ENCODE data around the gene CACNA1D. TPM values are rescaled to one million over a fixed set of nuclear protein-coding genes. Genes with fewer than 3 reads are reported as not detected.
A peak's percentile ranks its signal among the peaks of the same experiment; 100 is the strongest.

Gene CACNA1D
- total RNA-seq, 1 donor from 2014 or later, result 47.2 TPM

- Histone ChIP-seq H3K4me1 (no peaks in the 10 kb centered on the region), H3K4me3 (no peak overlapping the region), H3K36me3 (peaks cover 21% of the 10 kb centered on the region), H3K27ac (no peak overlapping the region), H3K27me3 (no peaks in the 10 kb centered on the region), H3K9me3 (no peaks in the 10 kb centered on the region)
- no peak for TF ChIP-seq CTCF (IDR thresholded peaks at IDR 0.05)
- intact Hi-C loops (cut with DNase I), result no loop called here
- DNase-seq (peak; percentile 43), ATAC-seq (no peak)
These were observed 324.9 kb downstream of the CACNA1D start for GRCh38 chr3:53819163-53819868.

GRCh38 chr3:53820084-53820483 lies 325.7 kb downstream of the CACNA1D start:
- no peaks in the 10 kb centered on the region for H3K4me1 ChIP-seq
- no peak overlapping the region for H3K4me3 ChIP-seq
- peaks cover 21% of the 10 kb centered on the region for H3K36me3 ChIP-seq
- no peak for TF ChIP-seq CTCF (IDR thresholded peaks at IDR 0.05)
- no peaks in the 10 kb centered on the region for H3K27me3 ChIP-seq
- H3K27ac ChIP-seq, result no peak overlapping the region
- ATAC-seq (no peak), DNase-seq (no peak)
- H3K9me3 ChIP-seq, result no peaks in the 10 kb centered on the region
- intact Hi-C loops (cut with DNase I), result no loop called here

GRCh38 chr3:53820756-53821580 lies 326.6 kb downstream of the CACNA1D start:
- intact Hi-C loops (cut with DNase I), result no loop called here
- Histone ChIP-seq H3K4me3 (no peak overlapping the region), H3K27ac (no peak overlapping the region), H3K4me1 (no peaks in the 10 kb centered on the region), H3K36me3 (peaks cover 17% of the 10 kb centered on the region), H3K9me3 (no peaks in the 10 kb centered on the region), H3K27me3 (no peaks in the 10 kb centered on the region)
- ATAC-seq (no peak), DNase-seq (peak; percentile 52)
- no peak for TF ChIP-seq CTCF (IDR thresholded peaks at IDR 0.05)

- no peak for DNase-seq
- H3K9me3 ChIP-seq, result no peaks in the 10 kb centered on the region
- no peak for TF ChIP-seq CTCF (IDR thresholded peaks at IDR 0.05)
- H3K36me3 ChIP-seq, result peaks cover 17% of the 10 kb centered on the region
- no peak overlapping the region for H3K4me3 ChIP-seq
- no peaks in the 10 kb centered on the region for H3K4me1 ChIP-seq
- H3K27ac ChIP-seq, result no peak overlapping the region
- no peaks in the 10 kb centered on the region for H3K27me3 ChIP-seq
- intact Hi-C loops (cut with DNase I), result no loop called here
- no peak for ATAC-seq
These were observed 327.3 kb downstream of the CACNA1D start for GRCh38 chr3:53821631-53822121.

GRCh38 chr3:53822331-53822741 lies 327.9 kb downstream of the CACNA1D start:
- TF ChIP-seq CTCF (IDR thresholded peaks at IDR 0.05), result no peak
- DNase-seq, result no peak

More at GRCh38 chr3:53822331-53822741, 327.9 kb downstream of the CACNA1D start:
- Histone ChIP-seq H3K27ac (no peak overlapping the region), H3K27me3 (no peaks in the 10 kb centered on the region), H3K4me3 (no peak overlapping the region), H3K36me3 (peaks cover 15% of the 10 kb centered on the region), H3K9me3 (no peaks in the 10 kb centered on the region), H3K4me1 (no peaks in the 10 kb centered on the region)
- no peak for ATAC-seq
- intact Hi-C loops (cut with DNase I), result no loop called here

All from upper lobe of right lung (tissue), 1 donor.